ENCODE data around the gene MPIG6B.

MPIG6B gene

DNA sequence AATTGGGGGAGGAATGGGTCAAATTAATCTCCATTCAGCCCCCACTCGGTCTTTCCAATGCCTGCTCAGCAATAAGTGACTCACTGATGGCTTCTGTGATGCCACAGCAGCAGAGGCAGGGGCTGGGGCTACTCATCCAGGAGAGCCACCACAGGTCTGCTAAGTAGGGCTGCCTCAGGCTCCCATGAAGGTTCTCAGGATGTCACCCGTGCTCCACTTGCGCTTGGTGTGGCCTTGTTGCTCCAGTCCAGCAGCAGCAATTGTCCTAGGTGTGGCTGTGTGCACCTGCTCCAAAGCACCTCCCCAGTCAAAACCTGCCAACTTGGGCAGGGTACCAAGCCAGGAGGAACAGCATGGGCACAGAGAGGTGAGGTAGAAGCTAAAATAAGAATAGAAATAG is 1.0 kb upstream of the MPIG6B start:
- no peak for DNase-seq

DNA sequence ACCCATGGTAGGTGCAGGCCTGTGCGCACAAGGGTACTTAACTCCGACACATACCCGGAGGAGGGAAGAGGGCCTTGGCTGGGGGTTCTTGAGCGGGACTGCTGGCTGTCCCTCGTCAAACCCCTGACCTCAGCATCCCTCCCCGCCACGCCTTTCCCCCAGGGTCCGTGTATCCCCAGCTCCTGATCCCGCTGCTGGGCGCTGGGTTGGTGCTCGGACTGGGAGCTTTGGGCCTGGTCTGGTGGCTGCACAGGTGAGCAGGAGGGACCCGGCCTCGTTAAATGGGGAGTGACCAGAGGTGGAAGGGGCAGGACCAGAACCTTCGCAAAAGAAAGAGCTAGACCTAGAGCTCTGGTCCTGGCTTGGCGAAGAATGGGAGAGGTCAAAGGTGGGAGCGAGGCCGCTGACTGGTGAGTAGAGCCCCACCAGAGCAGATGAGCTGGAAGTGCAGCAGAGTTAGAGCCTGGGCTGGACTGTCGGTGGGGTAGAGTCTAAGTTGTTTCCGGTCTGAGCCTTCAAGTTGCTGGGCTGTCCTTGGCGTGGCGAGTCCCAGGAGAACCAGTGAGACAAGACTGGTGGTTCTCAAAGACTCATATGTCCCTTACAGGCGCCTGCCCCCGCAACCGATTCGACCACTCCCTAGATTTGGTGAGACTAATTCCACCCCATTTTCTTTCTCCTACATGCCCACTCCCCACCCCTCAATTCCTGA is 963 bp downstream of the MPIG6B start:
- no peak for DNase-seq

DNA sequence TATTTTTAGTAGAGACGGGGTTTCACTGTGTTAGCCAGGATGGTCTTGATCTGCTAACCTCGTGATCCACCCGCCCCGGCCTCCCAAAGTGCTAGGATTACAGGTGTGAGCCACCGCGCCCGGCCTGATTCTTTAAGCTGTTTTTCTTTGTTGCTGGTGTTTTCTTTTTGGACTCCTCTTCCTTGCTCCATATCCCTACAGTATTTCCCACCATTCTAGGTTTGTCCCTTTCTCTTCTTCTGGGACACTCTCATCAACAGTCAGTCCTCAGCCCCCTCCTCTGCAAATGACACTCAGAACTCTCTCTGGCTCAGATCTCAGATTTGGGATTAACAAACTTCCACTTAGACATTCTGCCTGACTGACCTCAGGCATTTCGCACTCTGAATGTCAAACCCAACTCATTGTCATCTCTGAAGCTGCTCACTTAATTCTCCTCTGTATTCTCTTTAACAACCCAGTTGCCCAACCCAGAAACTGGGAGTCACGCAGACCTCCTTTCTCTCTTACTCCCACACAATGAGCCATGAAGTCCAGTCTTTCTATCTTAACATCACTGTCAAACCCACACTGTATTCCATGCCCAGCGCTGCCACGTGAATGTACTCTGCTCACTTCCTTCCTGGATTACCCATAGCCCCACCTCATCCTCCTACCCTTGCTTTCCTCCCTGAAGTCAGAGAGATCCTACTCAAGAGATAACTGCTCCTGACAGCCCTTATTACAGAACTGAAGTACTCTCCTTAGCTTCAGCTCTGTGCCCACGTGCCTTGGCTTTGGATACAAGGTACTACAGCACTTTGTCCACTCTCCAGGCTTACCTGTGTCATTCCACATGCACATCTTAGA is 2.6 kb downstream of the MPIG6B start:
- no peak for DNase-seq

DNA sequence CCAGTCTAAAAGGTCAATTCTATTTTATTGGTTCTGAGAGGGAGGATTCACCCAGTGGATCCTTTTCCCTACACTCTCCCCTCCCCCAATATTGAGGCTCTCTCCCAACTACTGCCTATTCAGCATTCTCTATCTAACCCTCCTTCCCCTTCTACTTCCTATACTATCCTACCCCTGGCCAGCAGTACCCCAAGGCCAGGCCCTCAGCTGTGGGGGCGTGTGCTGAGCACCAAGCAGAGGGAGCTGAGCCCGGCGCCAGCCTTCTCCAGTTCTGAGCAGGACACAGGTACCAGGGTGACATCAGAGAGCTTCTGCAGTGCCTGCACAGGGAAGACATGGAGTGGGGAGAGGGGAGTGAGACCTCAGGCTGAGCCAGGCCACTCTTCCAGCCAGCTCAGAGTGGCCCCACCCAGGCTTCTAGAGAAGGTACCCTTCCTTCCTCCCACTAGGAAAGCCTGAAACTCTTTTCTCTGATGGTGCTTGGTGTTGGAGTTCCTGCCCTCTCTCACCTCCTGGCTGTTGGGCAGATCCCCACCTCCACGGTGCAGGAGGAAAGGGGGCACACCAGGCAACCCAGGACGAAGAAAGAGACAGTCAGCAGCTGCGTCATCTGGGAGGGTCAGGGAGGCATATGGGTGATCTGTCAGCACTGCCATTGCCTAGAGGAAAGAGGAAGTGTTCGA is 4.0 kb downstream of the MPIG6B start:
- DNase-seq: no peak

DNA sequence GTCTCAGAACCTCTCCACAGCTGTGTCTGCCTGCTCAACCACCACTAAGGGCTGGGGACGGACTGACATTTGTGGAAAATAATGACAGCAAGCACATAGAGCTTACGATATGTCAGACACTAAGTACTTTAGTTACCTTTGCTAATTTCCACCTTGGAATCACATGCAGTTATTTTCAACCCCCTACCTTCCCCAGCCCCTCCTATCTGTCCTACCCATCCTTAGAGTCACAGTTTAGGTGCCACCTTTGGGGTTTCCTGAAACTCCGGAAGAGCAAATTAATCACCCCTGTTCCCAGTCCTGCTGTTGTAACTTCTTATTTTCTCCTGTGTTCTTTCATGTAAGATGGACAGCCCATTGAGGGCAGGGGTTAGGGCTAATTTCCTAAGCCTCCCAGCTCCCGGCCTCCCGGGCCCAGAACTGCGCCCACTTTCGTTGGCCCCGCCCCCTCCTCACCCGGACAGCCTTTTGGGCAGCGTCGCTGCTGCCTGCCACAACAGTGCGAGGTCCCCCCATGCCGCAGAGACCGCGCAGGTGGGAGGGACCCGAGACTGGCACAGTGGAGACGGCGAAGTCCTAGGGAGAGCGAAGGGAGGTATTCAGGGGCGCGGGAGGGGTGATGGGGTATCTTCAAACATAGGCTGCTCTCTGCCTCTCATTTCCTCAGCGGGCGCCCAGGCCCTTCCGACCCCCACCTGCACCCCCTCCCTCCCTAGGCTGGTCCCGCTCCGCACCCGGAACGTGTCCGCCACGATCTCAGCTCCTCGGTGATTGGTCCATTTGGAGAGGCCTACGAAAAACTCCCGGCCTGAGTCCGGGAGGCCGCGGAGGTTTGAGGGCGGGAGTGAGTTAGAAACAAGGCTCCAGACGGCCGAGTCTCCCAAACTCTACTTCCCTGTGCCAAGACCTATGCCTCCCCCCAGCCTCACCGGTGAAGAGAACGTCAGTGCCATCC is 4.8 kb downstream of the MPIG6B start:
- DNase-seq: no peak

DNA sequence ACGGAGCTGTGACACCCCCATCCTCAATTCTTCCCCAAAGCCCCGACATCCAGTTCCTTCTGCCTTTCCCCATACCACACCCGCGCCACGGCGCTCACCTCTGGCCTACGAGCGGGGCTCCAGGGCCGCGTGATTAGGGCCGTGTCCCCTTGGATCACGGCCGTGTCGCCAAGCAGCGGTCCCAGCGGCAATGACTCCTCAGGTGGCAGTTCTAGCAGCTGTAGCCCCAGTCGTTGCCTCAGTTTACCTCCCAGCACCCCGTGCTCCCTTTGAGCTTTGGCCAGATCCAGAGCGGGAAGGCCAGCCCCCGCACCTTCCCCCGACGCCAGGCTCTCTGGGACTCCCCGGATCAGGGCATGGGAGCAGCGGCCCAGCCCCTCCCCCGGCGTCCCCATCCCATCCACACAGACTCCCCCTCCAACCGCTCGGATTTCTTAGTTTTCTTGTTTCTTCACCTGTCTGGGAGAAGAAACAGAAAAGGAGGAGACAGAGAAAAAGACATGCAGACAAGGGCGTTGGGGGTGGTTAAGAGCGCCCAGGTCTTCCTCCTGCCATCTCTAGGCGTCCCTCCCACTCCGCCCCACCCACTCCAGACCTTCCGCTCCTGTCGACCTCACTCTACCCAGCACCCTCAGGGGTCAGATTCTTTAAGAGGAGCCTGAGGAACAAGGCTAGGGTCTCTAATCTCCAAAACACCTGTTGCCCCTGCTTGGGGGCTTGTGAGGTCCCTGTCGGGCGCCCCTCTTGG is 5.8 kb downstream of the MPIG6B start, which contains the start of gene DDAH2:
Gene DDAH2, minus strand, starts transcription at position 533 of the 748 bp plus-strand sequence. Its CDS starts 138 bp downstream, at position 395.
- DNase-seq: no peak

DNA sequence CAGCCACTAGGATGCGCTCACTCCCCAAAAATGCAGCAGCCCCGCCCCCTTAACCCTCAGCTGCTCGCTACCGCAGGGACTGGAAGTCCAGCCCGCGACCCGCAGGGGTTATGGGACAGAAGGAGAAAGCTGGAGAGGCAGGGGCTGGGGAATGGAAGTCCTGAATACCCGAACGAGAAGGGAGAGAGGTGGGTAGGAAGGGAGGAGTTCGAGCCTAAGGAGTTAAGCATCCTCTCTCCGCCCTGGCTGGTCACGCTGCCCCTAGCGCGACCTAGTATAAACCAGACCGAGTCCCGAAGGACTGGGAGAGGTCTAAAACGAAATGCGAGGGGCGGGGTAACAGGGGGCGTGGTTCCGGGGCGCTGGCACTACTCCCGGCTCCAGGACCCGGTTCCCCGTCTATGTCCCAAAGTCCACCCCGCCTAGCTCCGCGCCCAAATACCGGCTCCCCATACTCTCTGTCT is 6.4 kb downstream of the MPIG6B start:
- DNase-seq: no peak

DNA sequence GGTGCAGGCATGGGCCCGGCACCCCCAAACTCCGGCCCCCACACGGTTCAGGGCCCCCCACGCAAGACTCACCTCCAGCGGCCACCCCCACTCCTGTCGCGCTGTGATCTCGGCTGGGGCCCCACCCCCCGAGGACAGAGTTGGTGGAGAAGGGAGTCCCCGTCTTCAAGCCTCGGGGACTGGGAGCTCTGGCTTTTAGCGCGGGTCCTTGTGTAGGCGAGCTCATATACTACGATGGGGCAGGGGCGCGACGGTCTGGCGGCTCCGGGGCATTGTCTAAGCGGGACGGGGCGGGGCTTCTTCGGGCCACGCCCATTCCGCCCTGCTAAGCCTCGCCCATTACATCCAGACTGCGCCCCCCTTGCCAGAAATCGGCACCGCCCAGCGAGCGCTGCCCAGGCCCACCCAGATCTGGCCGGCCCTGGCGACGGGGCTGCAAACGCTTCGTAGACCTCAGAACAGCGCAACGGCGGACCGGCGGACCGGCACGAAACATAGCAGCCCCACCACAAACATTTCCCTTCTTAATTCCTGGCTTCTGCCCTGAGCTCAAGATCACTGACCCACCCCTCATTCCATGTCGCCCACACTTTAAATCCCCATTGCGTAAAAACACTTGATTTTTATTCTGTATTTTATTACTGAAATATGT is 6.9 kb downstream of the MPIG6B start:
- no peak for DNase-seq

DNA sequence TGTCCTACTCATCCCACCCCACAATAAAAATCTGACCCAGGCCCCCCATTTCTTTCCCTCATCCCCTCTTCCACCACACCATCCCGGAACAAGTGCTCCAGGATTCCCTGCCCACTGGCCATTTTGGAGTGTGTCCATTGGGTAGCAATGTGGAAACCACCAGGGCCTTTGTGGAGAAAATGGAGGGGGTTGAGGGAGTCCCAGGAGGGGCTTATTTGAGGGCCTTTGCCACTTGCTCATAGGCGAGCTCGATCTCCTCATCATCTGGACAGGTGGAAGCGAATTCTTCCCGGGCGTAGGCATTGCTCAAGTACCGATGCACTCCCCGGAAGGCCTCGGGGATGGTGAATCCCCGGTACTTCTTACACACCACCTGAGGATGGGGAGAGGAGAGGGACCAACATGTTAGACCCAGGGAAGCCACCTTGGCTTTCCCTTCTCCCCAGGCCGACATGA is 7.5 kb downstream of the MPIG6B start:
- no peak for DNase-seq

DNA sequence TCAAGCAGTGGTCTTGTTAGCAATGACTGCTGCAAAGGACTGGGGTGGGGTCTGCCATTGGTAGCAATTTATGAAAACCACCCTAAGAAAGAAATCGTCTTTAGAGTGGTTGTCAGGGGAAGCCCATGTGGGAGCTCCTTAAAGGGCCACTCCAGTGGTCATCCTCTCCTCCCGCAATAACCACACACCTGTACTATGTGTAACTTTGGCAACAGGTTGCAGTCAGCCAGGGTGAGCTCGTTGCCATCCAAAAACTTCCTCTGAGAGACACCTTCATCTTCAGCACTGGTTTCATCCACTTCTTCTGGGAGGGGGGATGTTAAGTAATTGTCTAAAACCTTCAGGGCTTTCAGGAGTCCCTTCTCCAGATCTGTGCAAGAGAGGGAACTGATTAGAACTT is 8.9 kb downstream of the MPIG6B start:
- DNase-seq: no peak

DNA sequence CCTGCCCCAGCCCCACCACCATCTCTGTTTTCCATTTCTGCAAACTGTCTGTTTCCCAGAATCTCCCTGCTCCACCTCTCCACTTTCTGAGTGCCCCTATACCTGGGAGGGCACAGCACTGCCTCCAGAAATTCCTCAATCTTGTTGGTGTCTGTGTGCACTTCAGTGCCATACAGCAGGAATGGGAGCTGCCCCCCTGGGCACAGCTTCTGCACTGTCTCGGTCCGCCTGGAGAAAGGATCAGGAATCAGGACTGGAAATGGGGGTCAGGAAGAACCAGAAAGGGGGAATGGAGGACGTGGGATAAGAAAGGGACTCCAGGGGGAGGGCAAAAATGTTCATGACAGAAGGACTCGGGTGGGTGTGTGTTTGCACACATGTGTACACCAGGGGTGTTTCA is 10.6 kb downstream of the MPIG6B start:
- DNase-seq: no peak

DNA sequence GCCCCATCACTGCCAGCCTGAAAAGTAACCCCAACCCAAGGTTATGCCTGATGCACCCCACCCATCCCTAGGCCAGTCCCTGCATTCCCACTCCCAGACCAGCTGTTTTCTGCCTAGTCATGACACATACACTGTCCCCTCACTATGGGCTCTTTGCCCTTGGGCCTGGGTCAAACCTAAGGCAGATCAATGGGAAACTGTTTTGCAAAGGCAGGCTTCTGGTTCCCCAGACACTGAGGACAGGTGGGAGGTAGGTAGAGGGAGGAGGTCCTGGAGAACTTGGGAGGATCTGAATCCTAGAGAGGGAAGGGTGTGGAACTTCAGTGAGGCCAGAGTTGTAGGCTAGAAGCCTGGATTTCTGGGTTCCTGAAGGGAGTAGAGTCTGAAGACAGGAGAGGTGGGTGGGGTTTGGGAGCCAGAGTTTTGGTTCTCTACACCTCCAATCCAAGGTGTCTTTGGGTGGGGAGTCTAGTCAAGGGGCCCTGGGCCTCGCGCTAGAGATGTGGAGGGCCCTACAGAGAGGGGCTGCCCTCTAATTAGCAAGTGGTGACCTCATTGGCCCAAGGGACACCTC is 11.2 kb downstream of the MPIG6B start:
- DNase-seq: no peak

DNA sequence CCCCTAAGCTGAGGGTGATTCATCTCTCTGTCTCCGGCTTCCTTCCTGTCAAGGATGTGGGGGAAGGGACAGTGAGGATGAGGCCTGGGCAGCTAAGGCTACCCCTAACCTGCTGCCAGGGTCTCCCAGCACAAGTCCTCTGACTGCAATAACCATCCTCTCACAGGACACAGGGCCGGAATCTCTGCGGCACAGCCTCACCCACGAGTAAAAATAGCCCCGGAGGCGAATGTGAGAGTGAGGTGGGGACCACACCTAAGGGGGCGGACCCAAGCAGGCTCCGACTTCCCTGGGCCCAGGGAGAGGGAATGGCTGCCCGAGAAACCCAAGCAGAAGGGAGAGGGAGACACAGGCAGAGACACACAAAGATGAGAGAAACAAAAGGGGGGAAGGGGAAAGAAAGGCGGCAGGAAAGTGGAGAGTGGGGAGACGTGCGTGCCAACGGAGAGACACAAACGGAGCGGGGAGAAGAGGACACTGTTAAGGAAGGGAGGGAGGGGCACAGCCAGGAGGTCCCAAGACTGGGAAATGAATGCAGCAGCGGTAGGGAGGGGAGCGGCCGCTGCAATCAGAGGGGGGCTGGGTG is 11.7 kb downstream of the MPIG6B start:
- no peak for DNase-seq

DNA sequence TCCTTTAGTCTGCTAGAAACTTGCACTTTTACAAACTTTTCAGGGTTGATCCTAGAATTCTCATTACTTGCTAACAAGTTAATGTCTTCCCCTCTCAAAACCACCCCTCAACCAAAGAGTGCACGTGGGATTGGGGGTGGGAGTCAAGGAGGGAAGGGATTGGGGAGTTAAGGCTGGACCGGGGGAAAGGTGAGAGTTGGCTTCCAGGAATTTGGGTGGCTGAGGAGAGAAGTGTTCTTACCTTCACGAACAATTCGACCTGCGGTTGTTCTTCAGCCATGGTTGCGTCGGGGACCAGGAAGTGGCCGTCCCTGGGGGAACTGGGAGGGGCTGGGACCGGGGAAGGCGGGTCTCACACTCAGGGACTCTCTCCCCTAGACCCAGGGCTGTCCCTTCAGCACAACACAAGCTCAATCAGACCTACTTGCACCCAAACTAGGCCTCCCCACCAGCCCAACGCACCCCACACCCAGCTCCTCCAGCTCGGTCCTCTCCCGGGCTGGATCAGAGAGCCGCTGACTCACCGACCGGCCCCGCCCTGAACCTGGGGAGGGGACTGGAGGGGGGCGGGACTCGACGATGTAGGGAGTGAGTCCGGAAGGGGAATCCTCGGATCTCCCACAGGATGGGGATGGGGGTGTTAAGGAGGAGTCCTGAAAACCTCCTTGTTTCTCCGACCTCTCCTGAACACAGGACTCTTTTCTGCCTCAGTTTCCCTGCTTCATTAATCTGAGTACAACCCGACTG is 13.0 kb downstream of the MPIG6B start, which contains the start of gene CLIC1:
Gene CLIC1, minus strand, starts transcription at position 510 of the 747 bp plus-strand sequence. Its CDS starts 230 bp downstream, at position 280.
- DNase-seq: no peak

DNA sequence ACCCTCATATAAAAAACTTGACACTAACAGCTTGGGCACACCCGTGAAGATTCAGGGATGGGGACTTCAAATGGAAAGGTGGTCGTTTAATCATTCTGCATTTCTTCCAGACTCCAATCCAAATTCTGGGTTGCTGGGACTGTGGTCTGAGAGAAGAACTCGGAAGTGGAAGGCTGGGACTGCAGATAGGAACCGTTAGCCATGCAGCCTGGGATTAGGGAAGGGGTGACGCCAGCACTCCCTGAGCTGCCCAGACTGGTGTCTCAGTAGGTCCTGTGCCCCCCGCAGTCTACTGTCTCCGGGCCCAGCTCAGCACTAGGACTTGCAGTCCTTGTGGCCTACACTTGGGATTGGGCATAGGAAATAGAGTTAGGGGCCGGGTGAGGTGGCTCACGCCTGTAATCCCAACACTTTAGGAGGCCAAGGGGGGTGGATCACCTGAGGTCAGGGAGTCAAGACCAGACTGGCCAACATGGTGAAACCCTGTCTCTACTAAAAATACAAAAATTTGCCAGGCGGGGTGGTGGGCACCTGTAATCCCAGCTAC is 13.7 kb downstream of the MPIG6B start:
- no peak for DNase-seq

DNA sequence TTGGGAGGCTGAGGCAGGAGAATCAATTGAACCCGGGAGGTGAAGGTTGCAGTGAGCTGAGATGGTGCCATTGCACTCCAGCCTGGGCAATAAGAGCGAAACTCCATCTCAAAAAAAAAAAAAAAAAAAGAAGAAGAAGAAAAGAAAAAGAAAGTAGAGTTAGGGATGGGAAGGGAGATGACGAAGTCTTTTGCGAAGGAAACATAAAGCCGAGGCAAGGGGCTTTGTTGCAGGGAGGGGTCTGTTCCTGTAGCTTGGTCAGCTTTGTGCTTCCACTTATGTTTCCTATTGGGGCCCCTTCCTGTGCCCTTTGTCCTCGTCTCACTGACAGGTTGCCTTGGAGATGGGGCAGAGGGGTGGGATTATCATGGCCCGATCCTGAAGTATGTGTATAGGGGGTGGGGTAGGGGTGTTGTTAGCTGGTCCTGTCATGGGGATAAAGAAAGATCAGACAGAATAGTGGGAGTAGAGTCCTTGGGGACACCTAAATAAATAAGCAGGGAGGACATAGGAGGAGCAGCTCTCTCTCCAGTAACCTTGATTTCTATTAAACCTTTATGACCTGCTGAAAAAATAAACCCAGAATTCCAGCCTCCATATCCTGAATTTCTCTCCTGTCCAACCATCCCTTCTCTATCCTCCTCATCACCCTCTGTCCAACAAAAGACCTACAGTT is 14.3 kb downstream of the MPIG6B start:
- DNase-seq: no peak

DNA sequence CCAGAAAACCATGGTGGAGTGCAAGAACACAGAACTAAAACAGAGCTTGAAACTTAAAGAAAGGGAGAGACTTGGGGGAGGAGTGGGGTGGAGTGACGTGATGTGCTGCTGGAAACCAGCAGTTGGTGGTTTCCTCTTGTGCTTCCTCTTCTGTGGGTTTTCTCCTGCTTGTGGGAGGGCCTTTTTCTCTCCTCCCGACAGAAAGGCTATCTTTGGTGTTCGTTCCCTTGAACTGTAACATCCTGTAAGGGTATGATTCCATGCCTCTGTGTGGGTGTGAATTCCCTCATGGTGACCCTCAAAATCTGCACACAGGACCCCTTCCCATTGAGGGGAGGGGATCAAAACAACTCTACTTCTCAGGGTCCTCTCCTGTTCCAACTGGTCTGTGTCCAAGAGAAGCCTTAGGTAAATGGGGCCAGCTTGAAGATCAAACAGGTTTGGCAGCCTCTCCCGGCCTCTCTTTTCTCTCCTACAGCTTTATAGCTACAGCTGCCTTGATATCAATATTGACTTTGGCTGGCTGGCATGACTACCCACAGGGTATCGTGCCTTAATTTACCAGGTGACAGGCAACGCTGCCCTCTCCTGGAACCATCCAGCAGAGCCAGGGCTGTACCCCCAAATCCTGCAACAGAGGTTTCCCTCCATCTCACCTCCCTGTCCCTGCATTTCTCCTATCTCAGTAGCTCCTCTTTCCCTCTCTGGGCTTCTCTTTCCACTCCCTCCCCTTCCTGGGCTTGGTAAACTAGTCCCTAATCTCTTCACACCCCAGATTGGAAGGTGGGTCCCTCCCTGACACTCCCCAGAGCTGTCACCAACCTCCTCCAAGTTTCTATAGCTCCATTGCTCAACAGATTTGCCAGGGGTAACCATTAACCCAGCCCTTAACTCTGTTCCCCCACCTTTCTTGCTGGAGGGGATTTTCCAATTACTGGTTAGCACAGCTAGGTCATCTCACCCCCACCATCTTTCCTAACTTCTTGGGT is 15.1 kb downstream of the MPIG6B start:
- no peak for DNase-seq

Data from NCI-H187 treated with DMSO at 0.1 percent for 48 hours (cell line).